HG02884 (cell line): ENCODE data around the gene MDM1.

Experiments used
- ATAC-seq: cut with Tn5 transposase; IDR thresholded peaks from one replicate; pipeline ENCODE4 v1.9.1; 2021; ENCODE audit warnings: mild to moderate bottlenecking, moderate library complexity; ENCODE audit not compliant: unreplicated experiment

Gene MDM1

GRCh38 chr12:68331869-68332727, at the start of gene MDM1:
Gene MDM1 (minus strand): TSS chr12:68332362. CDS start chr12:68332245, 117 bp downstream.
- peak; percentile 98 for ATAC-seq

DNA sequence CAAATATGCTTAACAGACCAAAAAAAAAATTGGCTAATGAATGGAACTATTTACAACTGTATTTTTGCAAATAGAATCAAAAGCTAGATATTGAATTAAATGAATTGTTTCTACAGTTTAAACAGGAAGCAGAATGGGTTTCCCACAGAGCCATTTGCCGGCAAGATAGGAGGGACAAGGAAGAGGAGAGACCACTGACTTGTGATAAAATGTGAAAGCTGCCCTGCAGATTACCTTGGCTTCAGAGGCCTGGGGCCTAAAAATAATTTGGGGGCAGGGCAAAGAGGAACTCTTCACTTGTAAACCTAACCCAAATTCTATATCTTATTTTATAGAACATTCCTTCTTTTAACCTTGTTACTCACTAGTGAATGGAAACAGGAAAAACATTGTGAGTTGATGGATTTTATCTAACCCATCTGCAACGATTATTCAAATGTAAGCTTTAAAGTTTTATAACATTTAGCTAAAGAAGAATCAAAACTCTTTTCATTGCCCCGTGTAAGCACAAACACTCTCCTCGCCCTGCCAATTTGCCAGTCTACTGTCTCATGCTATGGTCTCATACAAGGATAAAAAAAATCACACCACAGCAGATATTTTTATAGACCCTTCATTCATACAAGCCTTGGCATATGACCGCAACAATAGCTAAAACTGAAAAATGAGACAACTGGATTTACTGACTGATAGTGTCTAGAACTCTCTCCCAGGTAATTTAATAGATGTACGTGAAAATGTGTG, 49.5 kb upstream of the MDM1 start:
- ATAC-seq = no peak

DNA sequence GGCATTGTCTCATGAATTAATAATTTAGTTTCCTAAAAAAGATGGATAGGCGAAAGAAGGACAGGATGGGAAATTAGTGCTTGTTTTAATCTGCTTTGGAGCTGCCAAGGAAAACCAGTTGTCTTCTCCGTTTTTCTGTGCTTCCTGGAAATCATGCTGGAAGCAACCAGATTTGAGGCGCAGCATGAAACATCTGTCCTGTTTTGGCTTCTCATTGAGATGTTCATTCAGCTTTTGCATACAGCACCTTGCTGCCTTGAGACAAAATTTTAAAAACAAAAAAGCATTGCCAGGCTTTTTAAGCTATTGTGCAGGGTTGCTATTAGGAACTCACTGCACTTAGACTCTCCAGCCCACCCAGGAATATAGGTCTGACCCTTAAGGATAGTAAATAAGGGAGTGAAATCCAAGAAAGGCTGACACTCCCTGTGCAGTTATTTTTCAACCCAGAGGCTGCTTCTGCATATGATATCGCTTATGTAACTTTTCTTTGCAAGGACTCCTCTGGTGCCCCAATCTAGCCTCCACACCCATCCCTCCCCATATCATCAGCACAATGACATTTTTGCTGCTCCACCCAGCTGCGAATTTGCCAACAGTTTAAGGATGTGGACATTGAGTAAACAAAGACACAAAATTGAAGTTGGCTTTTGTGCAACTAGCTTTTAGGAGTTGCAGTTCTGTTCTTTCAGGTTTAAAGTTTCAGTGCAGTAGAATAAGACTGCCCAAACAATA, 46.9 kb upstream of the MDM1 start:
- no peak for ATAC-seq

DNA sequence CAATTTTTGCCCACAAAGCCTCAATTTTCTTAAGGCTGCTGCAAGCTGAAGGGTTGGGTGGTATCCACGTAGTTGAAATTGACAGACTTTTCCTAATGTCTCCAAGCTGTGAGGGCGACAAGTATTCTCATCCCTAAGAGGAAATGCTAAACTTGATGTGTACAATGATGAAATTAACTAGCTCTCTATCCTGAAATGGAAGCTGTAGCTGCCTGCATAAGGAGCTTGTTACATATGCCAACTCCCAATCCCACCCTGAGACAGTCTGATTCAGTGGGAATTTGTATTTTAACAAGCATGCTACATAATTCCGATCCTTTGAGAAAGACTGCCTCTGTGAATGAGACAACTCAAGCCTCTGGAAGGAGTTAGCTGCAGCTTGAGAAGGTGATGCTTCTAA, 45.7 kb upstream of the MDM1 start:
- ATAC-seq = no peak

GRCh38 chr12:68376901-68377300, 44.7 kb upstream of the MDM1 start:
- ATAC-seq = no peak

GRCh38 chr12:68375756-68376695, 43.9 kb upstream of the MDM1 start:
- no peak for ATAC-seq

DNA sequence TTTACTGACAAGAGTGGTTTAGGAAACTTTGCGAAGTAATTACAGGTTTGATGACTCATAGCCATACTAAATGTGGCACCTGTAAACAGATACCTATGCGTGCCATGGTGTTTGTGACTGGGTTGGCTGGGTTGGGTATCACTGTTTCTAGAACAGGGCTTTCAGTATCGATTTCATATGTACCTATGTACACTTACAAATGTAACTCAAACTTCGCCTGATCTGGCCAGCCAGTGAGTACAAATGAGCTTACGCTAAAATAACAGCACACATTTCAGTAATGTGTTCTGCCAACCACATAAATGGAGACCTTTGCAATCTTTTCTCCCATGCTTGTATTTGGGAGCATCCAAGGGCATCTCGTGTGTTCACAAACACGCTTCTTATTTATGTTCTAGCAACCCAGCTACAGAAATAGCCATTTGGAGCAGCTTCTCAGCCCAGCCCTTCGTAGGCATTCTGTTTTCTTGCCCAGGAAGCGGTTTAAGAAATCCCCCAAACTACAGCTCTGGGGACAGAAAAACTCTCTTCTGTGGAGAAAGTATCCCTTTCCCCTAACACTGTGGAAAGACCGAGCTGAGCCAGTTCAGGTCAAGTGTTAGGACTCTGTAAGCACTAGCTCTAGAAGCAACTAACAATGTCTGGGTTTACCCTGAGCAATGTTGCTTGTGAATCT, 42.3 kb upstream of the MDM1 start:
- ATAC-seq = peak; percentile 87

DNA sequence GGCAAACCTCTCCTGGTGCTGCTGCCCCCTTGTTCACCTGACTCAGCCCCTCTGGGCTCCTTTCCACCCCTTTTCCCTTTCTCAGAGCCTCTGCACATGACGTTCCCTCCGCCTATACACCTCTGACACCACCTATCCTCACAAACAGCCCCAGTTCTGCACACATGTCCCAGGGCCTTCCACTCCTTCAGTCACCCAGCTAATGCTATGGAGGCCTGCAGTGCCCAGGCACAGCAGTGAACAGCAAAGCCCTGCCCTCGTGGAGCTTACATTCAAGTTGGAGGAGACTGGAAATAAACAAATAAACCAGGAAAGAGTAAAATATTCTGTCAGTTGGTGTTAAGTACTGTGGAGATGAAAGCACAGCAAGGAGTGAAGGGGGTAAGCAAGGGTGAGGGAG, 38.5 kb upstream of the MDM1 start:
- ATAC-seq = no peak

GRCh38 chr12:68370006-68370590, 37.9 kb upstream of the MDM1 start:
- no peak for ATAC-seq

DNA sequence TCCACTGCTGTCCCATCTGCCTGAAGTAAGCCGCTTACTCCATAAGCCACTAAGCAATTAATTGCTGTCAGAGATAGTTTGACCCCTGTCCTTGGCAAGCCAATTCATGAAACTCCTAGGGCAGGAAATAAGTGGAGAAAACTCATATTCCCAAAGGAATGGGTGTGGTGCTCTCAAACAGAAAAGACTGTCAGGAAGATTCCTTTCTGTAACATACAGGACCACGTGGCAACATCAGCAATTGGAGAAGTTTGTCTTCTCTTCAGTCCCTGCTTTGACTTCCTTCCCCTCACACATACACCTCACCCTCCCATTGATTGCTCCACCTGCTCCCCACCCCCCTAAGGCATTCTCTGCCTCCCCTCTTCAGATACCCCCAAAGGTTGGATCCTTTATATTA, 36.2 kb upstream of the MDM1 start:
- ATAC-seq = no peak

DNA sequence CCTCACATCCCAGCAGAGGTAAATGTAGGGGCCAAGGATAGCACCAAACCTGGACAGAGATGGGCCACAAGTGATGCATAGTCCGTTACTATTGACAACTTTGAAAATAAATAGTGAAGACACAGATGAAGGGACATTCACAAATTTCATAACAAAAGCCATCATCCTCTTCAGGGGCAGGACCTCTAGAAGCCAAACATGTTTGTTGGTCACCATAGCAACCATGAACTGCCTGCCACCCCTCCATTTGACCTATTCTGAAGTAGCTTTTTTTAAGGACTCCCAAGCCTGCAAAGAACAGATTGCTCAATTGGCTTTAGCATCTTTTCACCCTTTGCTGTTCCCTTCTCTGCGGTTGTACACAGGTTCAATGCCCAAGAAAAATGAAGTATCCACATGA, 35.7 kb upstream of the MDM1 start:
- ATAC-seq = no peak

DNA sequence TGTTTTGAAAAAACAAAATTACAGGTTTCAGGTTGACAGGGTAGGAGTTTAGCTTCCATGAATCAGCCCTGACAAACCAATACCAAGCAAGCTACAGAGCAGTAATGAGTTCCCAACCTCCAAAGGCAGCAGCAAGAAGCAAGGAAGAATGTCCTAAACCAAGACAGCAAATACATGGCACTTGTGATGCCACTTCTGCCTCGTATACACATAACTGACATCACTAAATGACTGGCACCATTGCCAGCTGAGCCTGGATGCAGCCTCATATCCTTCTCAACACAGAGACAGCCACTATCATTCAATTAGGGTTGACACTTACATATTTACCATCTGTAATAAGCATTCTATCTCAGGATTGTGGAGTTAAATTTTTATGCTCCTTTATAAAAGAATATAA, 35.0 kb upstream of the MDM1 start:
- no peak for ATAC-seq

DNA sequence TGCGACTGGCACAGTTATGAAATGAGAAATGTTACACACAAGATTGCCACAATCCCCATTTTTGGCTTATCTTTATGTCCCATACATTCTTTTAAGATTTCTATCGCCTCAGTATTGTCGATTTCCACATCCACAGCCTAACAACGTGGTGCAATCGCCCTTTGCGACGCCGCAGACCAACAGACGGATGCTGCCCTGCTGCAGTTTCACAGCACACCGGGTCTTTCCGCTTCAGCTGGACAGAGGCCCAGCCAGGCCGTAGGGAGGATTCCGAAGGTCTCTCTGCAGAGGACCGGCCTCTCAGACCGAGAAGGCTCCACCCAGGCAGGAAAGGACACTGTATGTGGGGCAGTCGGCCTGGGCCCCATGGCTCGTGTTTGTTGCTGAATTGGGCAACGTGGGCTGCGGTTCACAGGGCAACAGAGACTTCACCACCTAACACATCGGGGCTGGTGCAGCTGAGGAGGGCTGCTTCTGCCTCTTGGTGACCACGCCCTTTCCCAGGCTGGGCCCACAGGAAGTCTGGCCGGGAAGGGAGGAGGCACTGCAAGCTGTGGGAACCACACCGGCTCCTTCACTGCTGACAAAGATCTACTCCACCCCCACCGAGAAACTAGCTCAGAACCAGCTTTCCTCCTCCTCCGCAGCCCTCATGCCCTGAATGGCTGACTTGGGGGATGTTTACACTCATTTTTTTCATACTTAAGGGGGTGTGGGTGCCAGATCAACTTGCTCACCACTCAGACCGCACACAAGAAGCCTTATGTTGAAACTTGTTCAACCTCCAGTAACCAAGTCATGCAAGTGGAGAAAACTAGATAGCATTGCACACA, 32.9 kb upstream of the MDM1 start:
- peak; percentile 88 for ATAC-seq

- ATAC-seq = no peak
These were observed 32.2 kb upstream of the MDM1 start for GRCh38 chr12:68364328-68364727.

DNA sequence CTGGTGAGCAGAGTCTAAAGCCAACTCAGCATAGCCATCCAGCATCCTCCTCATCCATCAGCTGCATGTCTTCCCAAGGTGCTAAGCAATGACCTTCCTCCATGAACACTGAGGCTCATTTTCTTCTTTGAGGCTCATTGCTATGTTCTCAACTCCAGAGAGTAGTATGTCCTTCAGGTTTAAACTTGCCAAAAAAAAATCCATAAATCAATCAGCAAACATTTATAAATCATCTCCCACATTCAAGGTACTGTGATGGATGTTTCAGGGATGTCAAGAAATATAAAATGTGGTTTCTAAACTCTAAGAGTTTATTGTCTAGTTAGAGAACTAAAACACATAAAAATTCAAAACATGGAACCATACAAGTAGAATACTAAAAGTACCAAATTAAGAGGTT, 29.8 kb upstream of the MDM1 start:
- ATAC-seq = no peak

- ATAC-seq = no peak
These were observed 27.5 kb upstream of the MDM1 start for GRCh38 chr12:68359674-68360073.

DNA sequence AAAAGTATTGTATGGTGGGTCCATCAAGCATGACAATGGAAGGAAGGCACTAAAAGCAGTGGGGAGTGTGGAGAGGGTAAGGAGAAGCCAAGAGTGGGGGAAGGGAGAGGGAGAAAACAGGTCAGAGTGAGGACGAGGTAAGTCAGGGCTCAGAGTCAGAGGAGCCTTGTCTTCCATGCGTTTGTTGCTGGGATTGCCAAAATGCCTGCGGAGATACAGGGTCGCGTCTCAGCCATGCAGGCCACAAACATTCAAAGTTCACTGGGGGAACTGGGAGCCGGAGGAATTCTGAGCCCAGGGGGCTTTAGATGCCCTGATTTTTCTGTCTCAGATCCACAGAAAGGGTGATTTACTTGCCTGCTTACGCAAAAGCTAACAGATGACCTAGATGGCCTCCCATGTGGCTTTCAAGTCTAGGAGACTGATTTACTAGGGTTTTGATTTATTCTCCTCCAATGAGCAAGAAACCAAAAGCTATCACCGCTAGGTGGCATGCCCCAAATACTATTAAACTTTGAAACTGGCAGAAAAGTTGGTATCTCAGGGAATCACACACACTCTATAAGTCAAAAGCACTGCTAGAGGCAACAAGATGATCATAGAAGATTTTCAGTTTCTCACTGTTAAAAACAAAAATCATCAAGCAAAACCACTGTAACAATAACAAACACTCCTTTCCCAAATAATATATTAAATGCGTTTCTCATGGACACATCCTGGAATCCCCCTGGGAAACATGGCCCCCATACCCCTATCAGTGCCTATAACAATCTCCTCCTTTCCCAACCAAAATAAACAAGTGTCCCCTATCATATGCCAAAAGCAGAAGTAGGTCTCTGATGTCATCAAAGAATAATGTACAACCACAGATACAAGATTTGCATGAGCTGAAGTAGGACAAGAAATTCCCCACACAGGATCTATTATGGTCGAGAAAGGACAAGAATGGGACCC, 26.6 kb upstream of the MDM1 start:
- ATAC-seq = peak; percentile 76

DNA sequence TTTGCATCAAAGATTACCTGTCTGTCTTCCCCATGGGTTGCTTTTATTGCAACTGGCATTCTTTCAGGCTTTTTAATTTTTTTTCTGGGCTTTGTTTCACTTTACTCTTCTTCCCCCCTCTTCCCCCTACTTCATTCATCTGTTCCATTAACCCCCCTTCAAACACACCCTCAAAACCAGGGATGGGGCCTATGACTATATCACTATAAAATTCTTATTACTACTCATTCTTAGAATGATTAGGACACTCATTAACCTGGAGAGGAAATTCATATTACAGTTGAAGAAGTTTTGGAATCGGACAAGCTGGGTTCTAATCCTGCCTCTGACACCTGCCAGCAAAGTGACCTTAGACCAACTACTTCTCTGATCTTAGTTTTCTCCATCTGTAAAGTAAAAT, 24.8 kb upstream of the MDM1 start:
- ATAC-seq = no peak
